Astrocyte of the spinal cord (primary cell): ENCODE data around the gene EXOSC6.
A peak's percentile ranks its signal among the peaks of the same experiment; 100 is the strongest.
"Not testable (repeated sequence)": the region's sequence is repeated elsewhere in the genome, so short reads cannot be mapped to it uniquely, and the experiment has no call there.

Source experiments
- DNase-seq: peaks from one replicate; pipeline ENCODE4 v3.0.0; 2011; ENCODE audit warnings: low read depth, low spot score
- H3K4me3 ChIP-seq: 2 replicates; pipeline ENCODE4 v1.5.1; 2011; ENCODE audit warnings: low read depth, mild to moderate bottlenecking, low read length, moderate library complexity
- in situ Hi-C: cut with HindIII; loops from 2 replicates; pipeline ENCODE4 v1.10.0; 2017; ENCODE audit warnings: low sequenced_read_pairs
- TF ChIP-seq, protein P1 (sequence below): IDR thresholded peaks from 2 replicates; pipeline ENCODE4 v1.5.1; 2012; ENCODE audit warnings: low read depth, mild to moderate bottlenecking, low read length, inconsistent platforms

Gene EXOSC6

DNA sequence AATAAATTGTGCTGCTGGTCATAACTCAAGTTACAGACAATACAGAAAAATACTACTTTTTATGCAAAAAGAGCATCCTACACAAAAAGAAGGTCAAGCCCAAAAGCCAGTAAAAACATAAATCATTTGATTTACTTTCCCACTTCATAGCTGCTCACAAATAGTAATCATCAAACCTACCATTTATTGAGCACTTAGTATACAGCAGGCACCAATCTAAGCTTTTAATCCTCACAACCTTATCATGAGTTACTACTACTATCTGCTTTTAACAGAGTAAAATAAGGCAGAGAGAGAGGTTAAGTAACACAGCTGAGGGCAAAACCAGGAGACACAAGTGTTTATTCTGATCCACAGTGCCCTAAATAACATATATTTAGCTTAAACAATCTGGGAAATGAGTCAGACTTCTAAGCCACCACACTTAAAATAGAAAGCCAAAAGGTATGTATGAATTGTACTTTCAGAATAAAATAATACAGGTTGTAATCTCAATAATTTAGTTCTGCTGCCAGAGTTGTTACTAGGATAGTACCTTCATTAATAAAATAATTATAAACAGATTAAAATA, 39.3 kb upstream of the EXOSC6 start:
- TF ChIP-seq, protein P1, sequence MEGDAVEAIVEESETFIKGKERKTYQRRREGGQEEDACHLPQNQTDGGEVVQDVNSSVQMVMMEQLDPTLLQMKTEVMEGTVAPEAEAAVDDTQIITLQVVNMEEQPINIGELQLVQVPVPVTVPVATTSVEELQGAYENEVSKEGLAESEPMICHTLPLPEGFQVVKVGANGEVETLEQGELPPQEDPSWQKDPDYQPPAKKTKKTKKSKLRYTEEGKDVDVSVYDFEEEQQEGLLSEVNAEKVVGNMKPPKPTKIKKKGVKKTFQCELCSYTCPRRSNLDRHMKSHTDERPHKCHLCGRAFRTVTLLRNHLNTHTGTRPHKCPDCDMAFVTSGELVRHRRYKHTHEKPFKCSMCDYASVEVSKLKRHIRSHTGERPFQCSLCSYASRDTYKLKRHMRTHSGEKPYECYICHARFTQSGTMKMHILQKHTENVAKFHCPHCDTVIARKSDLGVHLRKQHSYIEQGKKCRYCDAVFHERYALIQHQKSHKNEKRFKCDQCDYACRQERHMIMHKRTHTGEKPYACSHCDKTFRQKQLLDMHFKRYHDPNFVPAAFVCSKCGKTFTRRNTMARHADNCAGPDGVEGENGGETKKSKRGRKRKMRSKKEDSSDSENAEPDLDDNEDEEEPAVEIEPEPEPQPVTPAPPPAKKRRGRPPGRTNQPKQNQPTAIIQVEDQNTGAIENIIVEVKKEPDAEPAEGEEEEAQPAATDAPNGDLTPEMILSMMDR: no peak
- no peak overlapping the region for H3K4me3 ChIP-seq
- in situ Hi-C loops: no loop called here
- no peak for DNase-seq

DNA sequence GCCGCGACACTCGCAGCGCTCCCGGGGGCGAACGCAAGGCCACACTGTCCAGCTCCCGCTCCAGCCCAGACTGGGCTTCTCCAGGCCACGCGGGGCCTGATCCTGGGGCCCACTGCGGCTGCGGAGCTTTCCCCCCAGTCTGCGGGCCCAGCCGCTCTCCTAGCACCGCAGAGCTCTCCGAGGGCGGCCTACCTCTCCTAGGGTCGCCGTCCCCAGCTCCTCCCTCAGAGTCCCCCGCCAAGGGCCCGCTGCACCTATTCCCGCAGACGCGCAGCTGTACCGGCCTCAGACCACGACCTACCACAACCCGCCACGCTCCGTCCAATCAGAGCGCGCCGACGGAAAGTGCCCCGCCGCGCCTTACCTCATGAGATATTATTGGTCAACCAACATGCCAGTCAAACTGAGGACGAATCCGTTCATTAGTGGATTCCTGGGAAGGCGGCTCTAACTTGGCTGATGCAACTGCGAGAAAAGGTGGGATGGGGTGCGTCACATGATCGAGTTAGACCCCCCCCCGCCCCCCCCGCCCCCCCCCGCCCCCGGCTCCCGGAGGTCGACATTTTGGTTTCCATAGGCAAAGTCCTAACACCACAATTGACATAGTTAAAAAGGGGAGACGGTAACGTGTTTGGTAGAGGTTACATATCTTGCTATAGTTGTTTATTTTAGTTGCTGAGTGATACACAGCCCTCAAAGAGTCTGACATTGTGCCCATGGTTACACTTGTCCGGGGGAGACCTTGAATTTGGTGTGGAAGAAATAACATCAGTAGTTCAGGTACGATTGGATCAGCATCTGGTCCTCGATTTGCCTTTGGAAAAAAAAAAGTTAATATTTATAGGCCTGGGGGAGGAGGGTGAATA, 37.7 kb upstream of the EXOSC6 start, which contains the start of gene AARS1:
TSS of gene AARS1 (minus strand) at position 278 of the 866 bp plus-strand sequence. CDS start 6,743 bp downstream, outside the sequence.
- peak within 1 kb of the TSS; percentile 91 for H3K4me3 ChIP-seq
- in situ Hi-C loops: no loop called here
- TF ChIP-seq, protein P1: no peak
- peak; percentile 100 for DNase-seq

DNA sequence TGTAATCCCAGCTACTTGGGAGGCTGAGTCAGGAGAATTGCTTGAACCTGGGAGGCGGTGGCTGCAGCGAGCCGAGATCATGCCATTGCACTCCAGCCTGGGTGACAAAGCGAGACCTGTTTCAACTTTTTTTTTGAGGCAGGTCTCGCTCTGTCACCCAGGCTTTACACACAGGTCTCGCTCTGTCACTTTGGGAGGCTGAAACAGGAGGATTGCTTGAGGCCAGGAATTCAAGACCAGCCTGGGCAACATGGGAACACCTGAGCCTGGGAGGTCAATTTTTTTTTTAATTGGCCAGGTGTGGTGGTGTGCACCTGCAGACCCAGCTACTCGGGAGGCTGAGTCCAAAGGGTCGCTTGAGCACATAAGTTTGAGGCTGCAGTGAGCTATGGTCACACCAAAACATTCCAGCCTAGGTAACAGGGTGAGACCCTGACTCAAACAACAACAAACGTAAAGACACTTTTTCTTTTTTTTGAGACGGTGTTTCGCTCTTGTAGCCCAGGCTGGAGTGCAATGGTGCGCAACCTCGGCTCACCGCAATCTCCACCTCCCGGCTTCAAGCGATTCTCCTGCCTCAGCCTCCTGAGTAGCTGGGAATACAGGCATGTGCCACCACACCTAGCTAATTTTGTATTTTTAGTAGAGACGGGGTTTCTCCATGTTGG, 35.7 kb upstream of the EXOSC6 start:
- DNase-seq, in situ Hi-C loops: not testable (repeated sequence)
- H3K4me3 ChIP-seq: peak overlapping the region; percentile 91

DNA sequence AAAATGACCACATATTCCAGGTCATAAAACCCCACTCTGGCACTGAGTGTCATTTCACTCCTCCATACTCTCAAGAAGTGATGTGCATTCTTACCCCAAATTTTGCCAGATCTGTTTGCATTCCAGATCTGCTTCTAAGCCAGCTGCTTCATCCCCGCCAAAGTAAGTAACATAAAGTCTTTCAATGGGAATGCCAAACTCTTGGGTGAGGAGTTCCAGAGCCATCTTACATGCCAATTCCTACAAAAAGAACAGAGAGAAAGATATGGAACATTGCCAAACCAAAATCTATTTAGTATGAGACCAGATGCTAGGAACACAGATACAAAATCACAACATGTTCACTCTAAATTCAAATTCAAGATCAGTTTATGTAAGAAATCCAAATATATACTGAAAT, 24.7 kb upstream of the EXOSC6 start:
- DNase-seq: no peak
- TF ChIP-seq, protein P1: no peak
- in situ Hi-C loops: no loop called here
- no peak overlapping the region for H3K4me3 ChIP-seq

DNA sequence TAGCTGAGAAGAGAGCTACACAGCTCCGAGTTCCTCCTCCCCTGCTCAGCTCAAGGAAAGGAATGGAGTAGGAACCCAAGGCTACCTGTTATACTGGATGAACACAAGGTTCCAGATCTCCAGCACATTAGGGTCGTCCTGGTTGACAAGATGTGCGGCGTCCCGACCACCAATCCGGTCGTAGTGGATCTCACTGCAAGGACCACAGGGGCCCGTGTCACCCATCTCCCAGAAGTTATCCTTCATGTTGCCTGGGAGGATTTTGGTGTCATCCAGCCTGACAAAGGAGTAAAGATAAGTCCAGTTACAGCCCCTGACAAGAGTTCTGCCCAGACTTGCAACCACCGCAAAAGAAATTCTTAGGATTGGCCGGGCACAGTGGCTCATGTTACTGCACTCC, 20.0 kb upstream of the EXOSC6 start:
- in situ Hi-C loops: no loop called here
- no peak for DNase-seq
- no peak overlapping the region for H3K4me3 ChIP-seq
- TF ChIP-seq, protein P1: no peak

DNA sequence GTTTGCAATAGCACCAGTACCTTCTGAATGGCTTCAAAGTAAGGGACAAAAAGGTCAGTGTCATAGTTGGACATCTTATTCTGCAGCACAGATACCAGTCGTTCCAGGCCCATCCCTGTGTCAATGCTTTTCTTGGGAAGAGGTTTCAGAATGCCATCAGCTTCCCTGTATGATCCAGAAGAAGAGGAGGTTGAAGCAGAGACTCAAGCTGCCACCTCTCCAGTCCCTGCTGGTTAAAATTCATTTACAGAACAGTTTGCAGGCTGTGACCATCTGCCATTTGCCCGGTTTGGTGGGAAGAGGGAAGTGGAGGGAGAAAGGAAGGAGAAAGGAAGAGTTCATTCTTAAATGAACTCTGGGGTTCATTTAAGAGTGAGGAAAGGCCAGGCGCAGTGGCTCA, 18.4 kb upstream of the EXOSC6 start:
- no peak overlapping the region for H3K4me3 ChIP-seq
- no peak for DNase-seq
- TF ChIP-seq, protein P1: no peak
- in situ Hi-C loops: no loop called here
